ENCODE results near the gene KCNS3.

DNA sequence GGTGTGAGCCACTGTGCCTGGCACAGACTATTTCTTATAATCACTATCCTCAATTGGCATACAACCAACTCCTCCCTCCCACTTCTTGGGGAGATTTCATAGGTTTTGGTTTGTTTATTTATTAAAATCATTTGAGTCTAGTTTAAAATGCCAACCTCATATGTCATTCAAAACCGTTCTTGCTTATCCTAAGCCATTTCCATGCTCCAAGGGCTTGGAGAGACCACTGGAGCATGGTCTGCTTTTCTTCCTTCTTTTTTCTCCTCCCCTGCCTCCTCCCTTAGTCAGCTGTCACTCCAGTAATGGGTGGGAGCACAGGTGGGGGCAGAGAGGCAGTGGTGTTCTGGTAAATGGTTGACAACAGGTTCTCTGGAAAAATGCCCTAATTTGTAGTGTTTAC lies 20.4 kb upstream of the KCNS3 start:
- TF ChIP-seq POLR2A (IDR thresholded peaks at IDR 0.05; ENCODE audit: low read length) (no peak), GATA1 (IDR thresholded peaks at IDR 0.05; ENCODE audit: low read depth, low read length) (no peak)
